ENCODE data around the gene HSPA12A. TPM values are rescaled to one million over a fixed set of nuclear protein-coding genes. Genes with fewer than 3 reads are reported as not detected.

HSPA12A gene
- total RNA-seq, 1 donor from 2014 or later, result 4.0 TPM

DNA sequence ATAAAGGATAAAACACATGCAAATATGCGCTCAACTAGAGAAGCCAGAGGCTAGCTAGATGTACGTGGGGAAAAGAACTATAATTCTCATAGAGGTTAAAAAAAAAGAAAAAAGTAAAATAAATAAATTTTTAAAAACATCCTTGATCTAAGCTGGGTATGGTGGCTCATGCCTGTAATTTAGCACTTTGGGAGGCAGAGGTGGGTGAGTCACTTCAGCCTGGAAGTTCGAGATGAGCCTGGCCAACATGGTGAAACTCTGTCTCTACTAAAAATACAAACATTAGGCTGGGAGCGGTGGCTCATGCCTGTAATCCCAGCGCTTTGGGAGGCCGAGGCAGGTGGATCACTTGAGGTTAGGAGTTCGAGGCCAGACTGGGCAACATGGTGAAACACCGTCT is 18.6 kb upstream of the HSPA12A start:
- Mint-ChIP-seq H3K27ac (ENCODE audit: unreplicated experiment) (no peak overlapping the region), H3K27me3 (ENCODE audit: unreplicated experiment) (peaks cover 9% of the 10 kb centered on the region), H3K36me3 (ENCODE audit: unreplicated experiment) (no peaks in the 10 kb centered on the region), H3K4me3 (ENCODE audit: unreplicated experiment) (no peak overlapping the region), H3K9me3 (ENCODE audit: unreplicated experiment) (peaks cover 9% of the 10 kb centered on the region), H3K4me1 (ENCODE audit: unreplicated experiment) (no peaks in the 10 kb centered on the region)
- no peak for DNase-seq (ENCODE audit: extremely low spot score, unreplicated experiment)
- TF ChIP-seq, protein P1, sequence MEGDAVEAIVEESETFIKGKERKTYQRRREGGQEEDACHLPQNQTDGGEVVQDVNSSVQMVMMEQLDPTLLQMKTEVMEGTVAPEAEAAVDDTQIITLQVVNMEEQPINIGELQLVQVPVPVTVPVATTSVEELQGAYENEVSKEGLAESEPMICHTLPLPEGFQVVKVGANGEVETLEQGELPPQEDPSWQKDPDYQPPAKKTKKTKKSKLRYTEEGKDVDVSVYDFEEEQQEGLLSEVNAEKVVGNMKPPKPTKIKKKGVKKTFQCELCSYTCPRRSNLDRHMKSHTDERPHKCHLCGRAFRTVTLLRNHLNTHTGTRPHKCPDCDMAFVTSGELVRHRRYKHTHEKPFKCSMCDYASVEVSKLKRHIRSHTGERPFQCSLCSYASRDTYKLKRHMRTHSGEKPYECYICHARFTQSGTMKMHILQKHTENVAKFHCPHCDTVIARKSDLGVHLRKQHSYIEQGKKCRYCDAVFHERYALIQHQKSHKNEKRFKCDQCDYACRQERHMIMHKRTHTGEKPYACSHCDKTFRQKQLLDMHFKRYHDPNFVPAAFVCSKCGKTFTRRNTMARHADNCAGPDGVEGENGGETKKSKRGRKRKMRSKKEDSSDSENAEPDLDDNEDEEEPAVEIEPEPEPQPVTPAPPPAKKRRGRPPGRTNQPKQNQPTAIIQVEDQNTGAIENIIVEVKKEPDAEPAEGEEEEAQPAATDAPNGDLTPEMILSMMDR (IDR thresholded peaks at IDR 0.05), result no peak

DNA sequence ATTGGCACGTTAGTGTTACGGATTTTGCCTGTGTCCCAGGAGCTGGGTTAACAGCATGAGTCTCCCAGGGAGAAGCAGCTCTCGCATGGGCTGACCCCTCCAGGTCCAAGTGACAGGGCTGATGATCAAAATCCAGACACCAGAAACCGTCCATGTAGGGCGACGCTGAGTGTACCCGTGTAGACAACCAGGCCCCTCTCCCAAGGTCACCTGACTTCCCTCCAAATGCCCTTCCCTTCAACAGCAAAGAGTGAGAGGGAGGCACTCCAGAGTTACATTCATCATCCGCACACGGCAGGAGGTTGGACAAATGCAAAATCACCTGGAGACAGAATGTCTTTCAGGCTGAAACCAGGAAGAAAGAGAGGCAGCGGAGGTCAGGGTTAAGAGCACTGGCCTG is 14.9 kb upstream of the HSPA12A start:
- DNase-seq (ENCODE audit: extremely low spot score, unreplicated experiment), result no peak
- Mint-ChIP-seq H3K9me3 (ENCODE audit: unreplicated experiment) (no peaks in the 10 kb centered on the region), H3K27me3 (ENCODE audit: unreplicated experiment) (peaks cover 7% of the 10 kb centered on the region), H3K36me3 (ENCODE audit: unreplicated experiment) (no peaks in the 10 kb centered on the region), H3K27ac (ENCODE audit: unreplicated experiment) (no peak overlapping the region), H3K4me3 (ENCODE audit: unreplicated experiment) (no peak overlapping the region), H3K4me1 (ENCODE audit: unreplicated experiment) (no peaks in the 10 kb centered on the region)
- TF ChIP-seq, protein P1 (IDR thresholded peaks at IDR 0.05), result no peak

DNA sequence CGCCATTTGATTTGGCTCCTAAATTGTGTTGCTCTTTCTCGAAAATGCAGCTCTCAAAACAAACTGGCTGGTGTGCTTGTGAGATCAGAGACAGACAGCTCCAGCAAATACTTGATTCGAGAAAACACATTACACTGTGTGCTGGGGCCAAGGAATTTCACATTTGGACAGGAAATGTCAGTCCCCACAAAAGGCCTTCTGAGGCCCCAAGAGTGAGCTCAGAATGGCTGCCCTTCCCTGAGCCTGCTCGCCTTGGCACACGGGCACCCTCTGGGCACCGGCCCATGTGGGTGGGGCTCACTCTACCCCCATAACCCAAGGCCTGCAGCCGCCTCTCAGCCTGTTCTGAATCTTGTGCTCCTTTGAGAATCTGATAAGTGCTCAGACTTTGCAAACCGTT is 13.9 kb upstream of the HSPA12A start:
- Mint-ChIP-seq H3K4me1 (ENCODE audit: unreplicated experiment) (no peaks in the 10 kb centered on the region), H3K4me3 (ENCODE audit: unreplicated experiment) (no peak overlapping the region), H3K9me3 (ENCODE audit: unreplicated experiment) (no peaks in the 10 kb centered on the region), H3K27ac (ENCODE audit: unreplicated experiment) (no peak overlapping the region), H3K27me3 (ENCODE audit: unreplicated experiment) (peaks cover 15% of the 10 kb centered on the region), H3K36me3 (ENCODE audit: unreplicated experiment) (no peaks in the 10 kb centered on the region)
- TF ChIP-seq, protein P1 (IDR thresholded peaks at IDR 0.05), result no peak
- DNase-seq (ENCODE audit: extremely low spot score, unreplicated experiment), result no peak

DNA sequence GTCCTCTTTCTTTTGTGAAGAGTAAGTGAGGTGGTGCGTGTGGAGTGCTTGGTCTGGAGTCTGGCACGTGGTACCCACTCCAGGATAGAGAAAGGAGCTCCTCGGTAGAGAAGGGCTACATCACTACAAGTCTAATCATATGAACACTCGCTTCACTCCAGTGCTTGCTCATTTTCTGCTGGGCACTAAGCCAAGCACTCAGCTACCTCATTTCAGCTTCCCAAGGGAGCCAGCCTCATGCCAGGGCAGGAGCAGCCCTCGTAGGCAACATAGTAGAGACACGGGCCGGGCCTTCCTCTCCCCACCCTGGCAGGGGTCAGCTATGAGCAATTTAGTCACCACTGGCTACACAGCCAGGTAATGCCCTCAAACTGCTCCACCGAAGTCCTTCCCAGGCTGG is 11.4 kb upstream of the HSPA12A start:
- DNase-seq (ENCODE audit: extremely low spot score, unreplicated experiment), result no peak
- Mint-ChIP-seq H3K36me3 (ENCODE audit: unreplicated experiment) (no peaks in the 10 kb centered on the region), H3K27me3 (ENCODE audit: unreplicated experiment) (peaks cover 24% of the 10 kb centered on the region), H3K4me1 (ENCODE audit: unreplicated experiment) (no peaks in the 10 kb centered on the region), H3K9me3 (ENCODE audit: unreplicated experiment) (no peaks in the 10 kb centered on the region), H3K27ac (ENCODE audit: unreplicated experiment) (no peak overlapping the region), H3K4me3 (ENCODE audit: unreplicated experiment) (no peak overlapping the region)
- TF ChIP-seq, protein P1 (IDR thresholded peaks at IDR 0.05), result no peak

DNA sequence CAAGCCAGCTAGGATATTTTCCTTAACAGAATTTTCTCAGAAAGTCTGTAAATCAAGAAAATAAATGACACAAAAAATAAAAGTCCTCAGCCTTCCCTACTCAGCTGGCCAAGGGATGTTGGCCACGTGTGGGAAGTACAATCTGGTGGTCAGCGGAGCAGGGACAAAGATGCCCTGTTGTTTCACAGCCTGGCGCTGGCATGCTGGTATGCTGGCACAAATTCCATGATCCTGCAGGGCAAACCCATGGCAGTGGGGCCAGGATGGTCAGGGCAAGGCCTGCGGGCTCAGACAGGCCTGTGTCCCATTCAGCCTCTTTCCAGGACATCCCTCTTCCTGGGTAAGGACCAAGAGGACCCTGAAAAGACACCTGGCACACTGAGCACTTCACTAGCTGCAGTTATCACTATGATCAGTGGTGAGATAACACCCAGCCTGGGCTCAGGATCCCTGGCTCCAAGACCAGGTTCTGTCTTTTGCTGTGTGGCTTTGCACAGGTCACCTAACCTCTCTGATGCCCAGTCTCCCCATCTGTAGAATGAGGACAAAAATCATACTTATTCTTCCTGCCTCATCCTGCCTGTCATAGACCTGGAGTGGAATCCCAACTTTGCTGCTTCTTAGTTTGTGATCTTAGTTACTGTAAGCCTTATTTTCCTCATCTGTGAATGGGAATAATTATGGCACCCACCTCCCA is 10.8 kb upstream of the HSPA12A start:
- Mint-ChIP-seq H3K27me3 (ENCODE audit: unreplicated experiment) (peaks cover 24% of the 10 kb centered on the region), H3K4me1 (ENCODE audit: unreplicated experiment) (no peaks in the 10 kb centered on the region), H3K36me3 (ENCODE audit: unreplicated experiment) (no peaks in the 10 kb centered on the region), H3K4me3 (ENCODE audit: unreplicated experiment) (no peak overlapping the region), H3K9me3 (ENCODE audit: unreplicated experiment) (no peaks in the 10 kb centered on the region), H3K27ac (ENCODE audit: unreplicated experiment) (no peak overlapping the region)
- TF ChIP-seq, protein P1 (IDR thresholded peaks at IDR 0.05), result no peak
- DNase-seq (ENCODE audit: extremely low spot score, unreplicated experiment), result no peak
